WTC11 (cell line): ENCODE data around the gene CACNA1H. TPM values are rescaled to one million over a fixed set of nuclear protein-coding genes. Genes with fewer than 3 reads are reported as not detected.

Source experiments
- ATAC-seq: fragments of 200-7000 bp; cut with Tn5 transposase; 2 replicates; pipeline ENCODE4 v1.10.0; 2021; ENCODE audit warnings: mild to moderate bottlenecking, moderate library complexity
- CTCF ChIA-PET: fragments of 300-600 bp; sonication (Branson Sonifier 250); formaldehyde crosslinking; loops from one replicate; lab custom pipeline; 2021; ENCODE audit warnings: antibody characterized with exemption; lab: Charles Lee
- POLR2A ChIA-PET: fragments of 350-600 bp; sonication (Branson Sonifier 250); formaldehyde crosslinking; loops from one replicate; lab custom pipeline; 2021; ENCODE audit warnings: antibody characterized with exemption; lab: Charles Lee
- DNase-seq: peaks from one replicate; pipeline ENCODE4 v3.0.0; 2021; ENCODE audit warnings: low spot score
- H3K27ac Mint-ChIP-seq: 2 replicates; pipeline ENCODE4 v1.8.0; 2021; ENCODE audit warnings: mixed read lengths
- H3K27me3 Mint-ChIP-seq: 2 replicates; pipeline ENCODE4 v1.8.0; 2021; ENCODE audit warnings: low read depth, mild to moderate bottlenecking, moderate library complexity, mixed read lengths
- H3K36me3 Mint-ChIP-seq: 2 replicates; pipeline ENCODE4 v1.8.0; 2021; ENCODE audit warnings: mixed read lengths
- H3K4me1 Mint-ChIP-seq: 2 replicates; pipeline ENCODE4 v1.8.0; 2022; ENCODE audit warnings: mixed read lengths
- H3K4me3 Mint-ChIP-seq: 2 replicates; pipeline ENCODE4 v1.8.0; 2021; ENCODE audit warnings: mild to moderate bottlenecking, moderate library complexity, mixed read lengths
- H3K9me3 Mint-ChIP-seq: 2 replicates; pipeline ENCODE4 v1.8.0; 2021; ENCODE audit warnings: mixed read lengths
- ATF1 ChIP-seq: sonication (generic); formaldehyde crosslinking; IDR thresholded peaks from 2 replicates; pipeline ENCODE4 v1.8.1; 2023; ENCODE audit warnings: mild to moderate bottlenecking, moderate library complexity, missing genetic modification reagents
- E2F1 ChIP-seq: sonication (generic); formaldehyde crosslinking; IDR thresholded peaks from 2 replicates; pipeline ENCODE4 v1.8.0; 2022; ENCODE audit warnings: mild to moderate bottlenecking, missing genetic modification reagents
- E2F4 ChIP-seq: sonication (generic); formaldehyde crosslinking; IDR thresholded peaks from 2 replicates; pipeline ENCODE4 v1.8.1; 2022; ENCODE audit warnings: low read depth, mild to moderate bottlenecking, moderate library complexity, missing genetic modification reagents, borderline replicate concordance
- FOXP1 ChIP-seq: sonication (generic); formaldehyde crosslinking; IDR thresholded peaks from 2 replicates; pipeline ENCODE4 v1.8.0; 2022; ENCODE audit warnings: missing genetic modification reagents, mild to moderate bottlenecking, moderate library complexity, borderline replicate concordance
- GRHL2 ChIP-seq: fragments of 250-450 bp; sonication (Bioruptor Pico); IDR thresholded peaks from 2 replicates; pipeline ENCODE4 v1.8.0; 2022; ENCODE audit warnings: mild to moderate bottlenecking, moderate library complexity; ENCODE audit not compliant: insufficient replicate concordance, severe bottlenecking
- HMGA2 ChIP-seq: fragments of 250-450 bp; sonication (Bioruptor Pico); IDR thresholded peaks from 2 replicates; pipeline ENCODE4 v1.4.0; 2021; ENCODE audit warnings: mild to moderate bottlenecking, moderate library complexity
- NR2C2 ChIP-seq: sonication (generic); formaldehyde crosslinking; IDR thresholded peaks from 2 replicates; pipeline ENCODE4 v1.8.0; 2022; ENCODE audit warnings: mild to moderate bottlenecking, missing genetic modification reagents
- RELA ChIP-seq: sonication (generic); formaldehyde crosslinking; IDR thresholded peaks from 2 replicates; pipeline ENCODE4 v1.8.1; 2022; ENCODE audit warnings: missing genetic modification reagents, mild to moderate bottlenecking, borderline replicate concordance
- TEAD1 ChIP-seq: sonication (generic); formaldehyde crosslinking; IDR thresholded peaks from 2 replicates; pipeline ENCODE4 v1.8.0; 2022; ENCODE audit warnings: mild to moderate bottlenecking, missing genetic modification reagents
- ZNF512 ChIP-seq: sonication (generic); formaldehyde crosslinking; IDR thresholded peaks from 2 replicates; pipeline ENCODE4 v1.8.1; 2022; ENCODE audit warnings: missing genetic modification reagents, borderline replicate concordance
- total RNA-seq: library from RNA; stranded (reverse); gene quantifications from 3 replicates; pipeline ENCODE4 v1.2.3, GENCODE V29; 2021
- TF ChIP-seq, protein P1 (sequence below): sonication (generic); formaldehyde crosslinking; IDR thresholded peaks from 2 replicates; pipeline ENCODE4 v1.8.1; 2022; ENCODE audit warnings: low read depth, missing genetic modification reagents, borderline replicate concordance
- TF ChIP-seq, protein P2 (sequence below): sonication (generic); formaldehyde crosslinking; IDR thresholded peaks from 2 replicates; pipeline ENCODE4 v1.8.1; 2023; ENCODE audit warnings: mild to moderate bottlenecking, missing genetic modification reagents
- TF ChIP-seq, protein P3 (sequence below): sonication (generic); formaldehyde crosslinking; conservative IDR thresholded peaks from 2 replicates; pipeline ENCODE4 v1.8.1; 2022; ENCODE audit warnings: mild to moderate bottlenecking, missing genetic modification reagents

Gene CACNA1H
- total RNA-seq, 1 experiment from 2014 or later, result 38.0 TPM

DNA sequence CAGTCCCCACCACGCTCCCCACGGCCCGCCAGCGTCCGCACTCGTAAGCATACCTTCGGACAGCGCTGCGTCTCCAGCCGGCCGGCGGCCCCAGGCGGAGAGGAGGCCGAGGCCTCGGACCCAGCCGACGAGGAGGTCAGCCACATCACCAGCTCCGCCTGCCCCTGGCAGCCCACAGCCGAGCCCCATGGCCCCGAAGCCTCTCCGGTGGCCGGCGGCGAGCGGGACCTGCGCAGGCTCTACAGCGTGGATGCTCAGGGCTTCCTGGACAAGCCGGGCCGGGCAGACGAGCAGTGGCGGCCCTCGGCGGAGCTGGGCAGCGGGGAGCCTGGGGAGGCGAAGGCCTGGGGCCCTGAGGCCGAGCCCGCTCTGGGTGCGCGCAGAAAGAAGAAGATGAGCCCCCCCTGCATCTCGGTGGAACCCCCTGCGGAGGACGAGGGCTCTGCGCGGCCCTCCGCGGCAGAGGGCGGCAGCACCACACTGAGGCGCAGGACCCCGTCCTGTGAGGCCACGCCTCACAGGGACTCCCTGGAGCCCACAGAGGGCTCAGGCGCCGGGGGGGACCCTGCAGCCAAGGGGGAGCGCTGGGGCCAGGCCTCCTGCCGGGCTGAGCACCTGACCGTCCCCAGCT is 67.3 kb downstream of the CACNA1H start:
- ATAC-seq (no peak), DNase-seq (no peak)
- POLR2A ChIA-PET, result no interaction called here
- H3K9me3 Mint-ChIP-seq, result no peaks in the 10 kb centered on the region
- TF ChIP-seq RELA (CRISPR knock-in tag) (no peak), GRHL2 (CRISPR knock-in tag) (no peak), FOXP1 (CRISPR knock-in tag) (no peak), HMGA2 (CRISPR knock-in tag) (no peak), TEAD1 (no peak)
- TF ChIP-seq, protein P1, sequence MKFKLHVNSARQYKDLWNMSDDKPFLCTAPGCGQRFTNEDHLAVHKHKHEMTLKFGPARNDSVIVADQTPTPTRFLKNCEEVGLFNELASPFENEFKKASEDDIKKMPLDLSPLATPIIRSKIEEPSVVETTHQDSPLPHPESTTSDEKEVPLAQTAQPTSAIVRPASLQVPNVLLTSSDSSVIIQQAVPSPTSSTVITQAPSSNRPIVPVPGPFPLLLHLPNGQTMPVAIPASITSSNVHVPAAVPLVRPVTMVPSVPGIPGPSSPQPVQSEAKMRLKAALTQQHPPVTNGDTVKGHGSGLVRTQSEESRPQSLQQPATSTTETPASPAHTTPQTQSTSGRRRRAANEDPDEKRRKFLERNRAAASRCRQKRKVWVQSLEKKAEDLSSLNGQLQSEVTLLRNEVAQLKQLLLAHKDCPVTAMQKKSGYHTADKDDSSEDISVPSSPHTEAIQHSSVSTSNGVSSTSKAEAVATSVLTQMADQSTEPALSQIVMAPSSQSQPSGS (CRISPR knock-in tag), result no peak
- TF ChIP-seq, protein P2, sequence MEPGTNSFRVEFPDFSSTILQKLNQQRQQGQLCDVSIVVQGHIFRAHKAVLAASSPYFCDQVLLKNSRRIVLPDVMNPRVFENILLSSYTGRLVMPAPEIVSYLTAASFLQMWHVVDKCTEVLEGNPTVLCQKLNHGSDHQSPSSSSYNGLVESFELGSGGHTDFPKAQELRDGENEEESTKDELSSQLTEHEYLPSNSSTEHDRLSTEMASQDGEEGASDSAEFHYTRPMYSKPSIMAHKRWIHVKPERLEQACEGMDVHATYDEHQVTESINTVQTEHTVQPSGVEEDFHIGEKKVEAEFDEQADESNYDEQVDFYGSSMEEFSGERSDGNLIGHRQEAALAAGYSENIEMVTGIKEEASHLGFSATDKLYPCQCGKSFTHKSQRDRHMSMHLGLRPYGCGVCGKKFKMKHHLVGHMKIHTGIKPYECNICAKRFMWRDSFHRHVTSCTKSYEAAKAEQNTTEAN (CRISPR knock-in tag), result no peak
- CTCF ChIA-PET, result no interaction called here
- no peaks in the 10 kb centered on the region for H3K4me1 Mint-ChIP-seq
- H3K27ac Mint-ChIP-seq, result no peak overlapping the region
- no peaks in the 10 kb centered on the region for H3K27me3 Mint-ChIP-seq
- no peaks in the 10 kb centered on the region for H3K36me3 Mint-ChIP-seq
- H3K4me3 Mint-ChIP-seq, result no peak overlapping the region

DNA sequence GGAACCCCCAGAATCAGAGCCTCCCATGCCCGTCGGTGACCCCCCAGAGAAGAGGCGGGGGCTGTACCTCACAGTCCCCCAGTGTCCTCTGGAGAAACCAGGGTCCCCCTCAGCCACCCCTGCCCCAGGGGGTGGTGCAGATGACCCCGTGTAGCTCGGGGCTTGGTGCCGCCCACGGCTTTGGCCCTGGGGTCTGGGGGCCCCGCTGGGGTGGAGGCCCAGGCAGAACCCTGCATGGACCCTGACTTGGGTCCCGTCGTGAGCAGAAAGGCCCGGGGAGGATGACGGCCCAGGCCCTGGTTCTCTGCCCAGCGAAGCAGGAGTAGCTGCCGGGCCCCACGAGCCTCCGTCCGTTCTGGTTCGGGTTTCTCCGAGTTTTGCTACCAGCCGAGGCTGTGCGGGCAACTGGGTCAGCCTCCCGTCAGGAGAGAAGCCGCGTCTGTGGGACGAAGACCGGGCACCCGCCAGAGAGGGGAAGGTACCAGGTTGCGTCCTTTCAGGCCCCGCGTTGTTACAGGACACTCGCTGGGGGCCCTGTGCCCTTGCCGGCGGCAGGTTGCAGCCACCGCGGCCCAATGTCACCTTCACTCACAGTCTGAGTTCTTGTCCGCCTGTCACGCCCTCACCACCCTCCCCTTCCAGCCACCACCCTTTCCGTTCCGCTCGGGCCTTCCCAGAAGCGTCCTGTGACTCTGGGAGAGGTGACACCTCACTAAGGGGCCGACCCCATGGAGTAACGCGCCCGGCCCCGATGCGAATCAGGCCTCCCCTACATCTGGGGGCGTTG is 68.1 kb downstream of the CACNA1H start:
- Mint-ChIP-seq H3K27me3 (no peaks in the 10 kb centered on the region), H3K4me3 (no peak overlapping the region), H3K27ac (no peak overlapping the region), H3K4me1 (no peaks in the 10 kb centered on the region), H3K9me3 (no peaks in the 10 kb centered on the region), H3K36me3 (no peaks in the 10 kb centered on the region)
- CTCF ChIA-PET, result no interaction called here
- DNase-seq (no peak), ATAC-seq (no peak)
- POLR2A ChIA-PET, result no interaction called here
- TF ChIP-seq NR2C2 (CRISPR knock-in tag) (no peak), ATF1 (CRISPR knock-in tag) (no peak), ZNF512 (CRISPR knock-in tag) (no peak), E2F1 (CRISPR knock-in tag) (no peak), E2F4 (no peak)
- TF ChIP-seq, protein P3, sequence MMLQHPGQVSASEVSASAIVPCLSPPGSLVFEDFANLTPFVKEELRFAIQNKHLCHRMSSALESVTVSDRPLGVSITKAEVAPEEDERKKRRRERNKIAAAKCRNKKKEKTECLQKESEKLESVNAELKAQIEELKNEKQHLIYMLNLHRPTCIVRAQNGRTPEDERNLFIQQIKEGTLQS (CRISPR knock-in tag), result no peak
